Measurements from ENCODE around the gene PLCB1.

PLCB1 gene

DNA sequence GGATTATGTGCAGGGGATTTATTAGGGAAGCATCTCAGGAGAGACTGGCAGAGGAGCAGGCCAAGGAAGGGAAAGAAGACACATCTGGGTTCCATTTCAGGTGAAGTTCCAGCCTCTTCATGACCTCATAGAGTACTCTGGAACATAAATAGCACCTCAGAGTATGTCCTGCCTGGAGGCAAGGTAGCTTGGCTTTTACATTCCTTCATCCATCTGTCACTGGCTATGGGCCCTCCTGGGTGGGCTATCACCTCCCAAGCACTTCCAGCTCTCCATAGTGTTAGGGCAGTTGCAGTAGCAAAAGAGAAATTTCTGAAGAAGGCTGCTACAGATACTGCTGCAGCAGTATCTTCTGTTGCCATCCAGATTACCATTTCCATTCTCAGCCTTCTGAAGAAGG, 116.0 kb downstream of the PLCB1 start:
- DNase-seq, result no peak

DNA sequence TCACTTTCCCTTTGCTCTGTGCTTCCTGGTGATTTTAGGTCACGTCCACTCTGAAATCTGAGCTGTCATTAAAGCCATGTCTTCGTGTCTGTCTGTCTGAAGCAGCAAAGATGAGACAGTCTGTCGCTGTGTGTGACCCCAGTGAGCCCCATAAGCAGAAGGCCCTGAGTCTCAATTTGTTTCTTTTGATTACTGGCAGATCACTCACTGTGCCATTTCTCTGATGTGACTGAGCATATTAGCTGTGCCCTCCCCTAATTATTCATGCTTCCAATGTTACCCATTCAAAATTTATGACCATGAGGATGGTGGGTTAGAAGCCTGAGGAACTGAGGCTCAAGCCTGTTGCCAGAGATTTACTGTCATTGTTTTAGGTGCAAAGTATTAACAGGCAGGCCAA, 117.6 kb downstream of the PLCB1 start:
- DNase-seq, result no peak

DNA sequence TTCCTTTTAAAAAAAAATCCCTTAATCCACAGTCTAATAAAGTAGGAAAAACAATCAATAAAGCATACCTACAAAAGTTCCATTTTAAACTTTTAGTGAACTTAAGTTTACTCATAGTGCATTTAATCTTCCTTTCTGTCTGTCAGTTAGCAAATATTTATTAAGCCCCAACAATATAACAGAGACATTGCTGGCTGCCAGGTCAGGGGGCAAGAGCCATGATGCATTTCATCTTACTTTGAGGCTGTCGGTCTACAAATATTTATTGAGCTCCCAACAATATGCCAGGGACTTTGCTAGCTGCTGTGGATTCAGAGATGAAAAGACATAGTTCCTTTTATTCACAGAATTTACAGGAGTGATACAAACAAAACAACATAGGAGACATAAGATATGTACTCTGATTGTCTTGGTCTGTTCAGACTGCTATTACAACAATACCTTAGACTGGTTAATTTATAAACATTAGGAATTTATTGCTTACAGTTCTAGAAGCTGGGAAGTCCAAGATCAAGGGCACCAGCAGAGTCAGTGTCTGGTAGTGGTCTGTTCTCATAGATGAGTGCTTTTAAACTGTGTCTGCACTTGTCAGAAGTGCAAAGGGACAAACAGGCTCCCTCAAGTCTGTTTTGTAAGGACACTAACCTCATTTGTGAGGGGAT, 118.6 kb downstream of the PLCB1 start:
- no peak for DNase-seq

DNA sequence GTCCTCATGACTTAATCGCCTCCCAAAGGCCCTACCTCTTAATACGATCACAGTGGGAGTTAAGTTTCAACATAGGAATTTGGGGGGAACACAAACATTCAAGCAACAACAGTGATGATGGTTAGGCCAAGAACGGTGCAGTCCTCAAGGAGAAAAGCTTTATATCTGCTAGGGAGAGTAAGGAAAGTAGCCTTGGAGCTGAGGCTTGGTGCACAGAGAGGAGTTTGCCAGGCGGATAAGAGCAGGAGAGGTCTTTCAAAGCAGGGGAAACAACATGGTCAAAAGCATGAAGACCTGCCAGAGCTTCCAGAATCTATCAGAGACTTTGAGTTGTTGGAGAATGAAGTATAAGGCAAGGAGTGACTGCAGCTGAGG, 119.1 kb downstream of the PLCB1 start:
- DNase-seq, result no peak

DNA sequence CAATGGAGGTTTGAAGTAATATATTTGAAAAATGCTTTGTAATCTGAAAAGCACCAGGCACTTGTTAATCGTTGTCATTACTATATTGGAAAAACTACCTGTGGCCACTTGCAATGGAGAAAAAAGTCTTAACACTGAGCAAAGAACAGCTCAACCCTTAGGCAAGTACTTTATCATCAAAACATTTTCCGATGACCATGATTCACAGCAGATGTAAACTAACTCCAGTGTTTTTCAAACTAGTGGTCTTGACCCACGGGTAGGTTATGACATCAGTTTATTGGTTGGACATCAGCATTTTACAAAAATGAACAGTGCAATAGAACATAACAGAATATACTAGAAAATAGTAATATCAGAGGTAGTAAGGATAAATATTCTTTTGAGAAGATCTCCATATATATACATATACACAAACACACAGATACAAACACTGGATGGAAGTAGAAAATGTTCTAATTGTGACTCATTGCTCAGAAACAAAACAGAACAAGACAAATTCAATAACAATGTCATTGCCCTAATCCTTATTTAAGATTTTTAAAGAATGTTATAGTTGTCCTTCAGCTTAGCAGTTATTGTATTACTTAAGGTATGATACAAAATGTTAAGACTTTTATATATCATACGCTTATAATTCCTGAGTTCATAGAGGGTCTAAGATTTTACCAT, 123.0 kb downstream of the PLCB1 start:
- no peak for DNase-seq

DNA sequence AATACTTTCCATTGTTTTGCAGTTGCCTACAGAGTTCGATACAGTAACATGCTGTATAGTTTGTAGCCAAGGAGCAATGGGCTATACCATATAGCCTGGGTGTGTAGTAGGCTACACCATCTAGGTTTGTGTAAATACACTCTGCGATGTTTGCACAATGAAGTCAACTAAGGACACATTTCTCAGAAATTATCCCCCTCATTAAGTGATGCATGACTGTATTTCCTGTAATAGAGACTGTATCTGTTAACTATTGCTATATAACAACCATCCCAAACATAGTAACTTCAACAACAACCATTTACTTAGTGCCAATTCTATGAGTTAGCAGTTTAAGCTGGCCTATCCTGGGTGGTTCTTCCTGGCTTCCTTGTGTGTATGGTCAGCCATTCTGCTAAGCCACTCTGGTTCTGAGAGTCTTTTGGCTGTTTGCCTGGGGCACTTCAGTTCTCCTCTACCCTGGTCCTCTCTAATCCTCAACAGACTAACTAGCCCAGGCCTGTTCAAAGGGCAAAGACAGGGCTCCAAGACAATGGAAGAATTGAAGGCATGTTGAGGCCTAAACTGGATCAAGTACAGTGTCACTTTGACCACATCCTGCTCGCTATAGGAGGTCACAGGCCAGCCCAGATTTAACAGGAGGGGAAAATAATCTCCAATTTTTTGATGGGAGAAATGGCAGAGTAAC, 124.0 kb downstream of the PLCB1 start:
- DNase-seq, result no peak

DNA sequence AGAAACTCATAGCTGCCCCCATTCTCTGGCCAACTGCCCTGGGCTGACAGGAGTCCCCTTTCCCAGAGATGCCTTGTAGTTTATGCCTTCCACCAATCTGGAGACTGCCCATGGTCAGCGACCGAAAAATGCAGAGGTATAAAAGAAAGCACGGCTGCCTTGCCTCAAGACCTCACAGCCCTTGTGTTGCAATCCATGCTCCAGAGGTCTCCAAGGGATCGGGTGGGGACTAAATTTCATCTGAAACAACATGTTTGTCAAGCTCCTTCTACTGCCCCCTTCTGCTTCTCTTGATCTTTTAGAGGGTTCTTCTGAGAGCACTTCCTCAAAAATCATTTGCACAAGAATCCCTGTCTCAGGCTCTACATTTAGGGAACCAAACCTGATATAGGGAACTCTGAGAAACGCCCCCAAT, 128.8 kb downstream of the PLCB1 start:
- no peak for DNase-seq

DNA sequence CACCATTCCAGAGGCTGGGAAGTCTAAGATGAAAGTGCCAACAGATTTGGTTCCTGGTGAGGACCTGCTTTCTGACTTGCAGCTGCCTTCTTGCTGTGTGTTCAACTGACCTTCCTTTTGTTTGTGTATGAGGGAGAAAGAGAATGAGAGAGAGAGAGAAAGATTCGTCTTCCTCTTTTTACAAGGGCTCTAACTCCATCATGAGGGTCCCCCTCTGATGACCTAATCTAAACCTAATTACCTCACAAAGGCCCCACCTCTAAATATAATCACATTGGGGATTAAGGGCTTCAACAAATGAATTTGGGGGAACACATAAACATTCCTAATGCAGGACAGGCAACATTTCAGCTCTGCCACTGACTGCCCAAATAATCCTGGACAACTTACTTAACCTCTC, 130.7 kb downstream of the PLCB1 start:
- DNase-seq, result no peak

DNA sequence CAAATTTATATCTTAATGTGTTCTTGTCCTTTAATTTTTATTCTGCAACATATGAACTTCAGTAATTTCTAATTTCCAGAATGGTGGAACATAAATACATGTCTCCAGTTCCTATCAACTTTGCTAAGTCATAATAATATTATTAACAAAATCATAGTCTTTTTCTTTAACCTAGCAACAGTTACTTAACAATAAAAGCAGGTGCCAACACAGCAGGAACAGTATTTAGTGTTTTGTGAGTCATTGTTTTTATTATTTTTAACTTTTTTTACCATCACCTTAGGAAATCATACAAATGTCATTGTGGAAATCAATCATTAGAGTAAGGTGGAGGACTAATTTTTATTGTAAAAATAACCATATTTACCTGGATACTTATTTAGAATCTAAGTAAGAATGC, 133.5 kb downstream of the PLCB1 start:
- DNase-seq, result no peak

DNA sequence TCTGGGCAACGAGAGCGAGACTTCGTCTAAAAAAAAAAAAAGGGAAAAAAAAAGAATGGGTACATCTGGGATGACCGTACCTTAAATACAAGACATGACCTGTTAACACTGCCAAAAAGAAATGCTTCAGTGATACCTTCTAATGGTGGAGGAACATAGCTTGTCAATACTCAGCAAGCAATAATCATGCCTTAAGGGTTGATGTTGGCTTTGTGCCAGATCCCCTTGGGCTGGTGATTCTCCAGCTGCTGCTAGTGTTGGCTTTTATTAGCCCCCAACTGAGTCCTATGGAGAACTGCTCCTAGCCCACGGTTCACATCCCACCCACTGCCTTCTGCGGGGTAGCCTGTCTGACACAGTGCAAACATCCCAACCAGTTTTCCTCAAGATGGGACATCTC, 134.9 kb downstream of the PLCB1 start:
- DNase-seq, result no peak

DNA sequence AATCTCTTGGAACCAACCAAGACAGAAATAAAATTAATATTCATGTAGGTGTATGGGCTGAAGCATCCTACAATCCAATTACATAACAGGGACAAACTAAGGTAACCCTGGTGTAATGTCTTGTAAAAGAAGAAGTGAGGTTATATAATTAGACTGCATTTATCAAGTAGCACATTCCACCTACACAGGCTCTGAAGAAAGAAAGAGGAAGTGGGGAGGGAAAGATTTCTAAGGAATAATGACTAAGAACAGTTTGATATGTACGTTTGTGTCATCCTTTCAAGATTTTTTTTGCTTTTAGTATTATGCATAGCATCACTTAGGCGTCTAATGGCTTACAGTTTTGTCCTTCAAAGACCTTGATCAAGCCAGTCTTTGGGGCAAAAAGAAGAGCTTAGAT, 139.7 kb downstream of the PLCB1 start:
- no peak for DNase-seq

DNA sequence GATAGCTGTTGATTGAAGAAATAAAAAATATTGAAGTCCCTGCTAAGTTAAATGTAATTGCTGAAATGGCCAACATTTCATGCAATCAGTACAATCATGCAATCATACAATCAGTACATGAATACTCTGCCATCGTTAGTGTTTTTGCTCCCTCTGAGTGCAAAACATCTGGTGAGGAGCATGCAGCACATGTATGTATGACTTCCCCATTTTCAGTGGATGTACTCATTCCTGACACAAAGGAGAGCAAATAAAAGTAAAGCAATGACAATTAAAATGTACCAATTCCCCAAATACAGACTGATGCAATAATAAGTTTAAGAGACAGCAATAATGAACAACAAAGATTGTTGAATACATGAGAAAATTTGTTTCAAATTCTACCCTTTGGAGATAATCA, 140.7 kb downstream of the PLCB1 start:
- DNase-seq, result no peak

DNA sequence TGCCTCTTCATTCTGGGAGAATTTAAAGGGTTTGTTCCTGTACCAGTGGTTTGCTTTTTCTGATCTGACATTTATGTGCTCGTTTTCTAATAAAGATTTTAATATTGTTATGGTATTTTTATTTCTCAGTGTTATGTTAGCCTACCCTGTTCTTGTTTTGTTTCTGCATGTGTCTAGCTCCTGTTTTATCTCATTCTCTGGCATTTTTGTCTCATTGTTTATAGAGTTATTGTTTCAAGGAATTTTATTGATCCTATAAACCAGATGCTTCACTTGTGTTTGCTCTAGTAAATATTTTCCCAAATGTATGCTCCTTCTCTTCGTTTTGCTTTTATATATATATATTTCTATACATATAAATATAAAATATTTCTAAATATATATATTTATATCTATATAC, 152.8 kb downstream of the PLCB1 start:
- no peak for DNase-seq

DNA sequence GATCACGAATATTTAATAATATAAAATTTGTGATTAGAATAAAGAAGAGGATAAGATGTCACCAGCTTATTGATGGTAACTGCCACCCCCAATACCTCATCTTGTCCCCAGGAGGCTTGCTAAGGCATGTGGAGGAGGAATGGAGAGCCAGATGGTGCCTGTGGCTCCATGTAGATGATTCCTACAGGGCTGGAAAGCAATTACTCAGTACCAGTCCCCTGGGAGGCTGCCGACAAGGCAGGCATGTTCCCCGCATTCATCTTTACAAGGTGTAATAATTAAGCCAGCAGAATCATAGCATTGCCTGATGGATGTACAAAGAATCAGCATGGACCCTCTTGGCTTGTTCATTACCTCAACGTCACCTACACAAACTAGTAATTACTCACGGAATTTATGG, 155.3 kb downstream of the PLCB1 start:
- DNase-seq, result no peak

DNA sequence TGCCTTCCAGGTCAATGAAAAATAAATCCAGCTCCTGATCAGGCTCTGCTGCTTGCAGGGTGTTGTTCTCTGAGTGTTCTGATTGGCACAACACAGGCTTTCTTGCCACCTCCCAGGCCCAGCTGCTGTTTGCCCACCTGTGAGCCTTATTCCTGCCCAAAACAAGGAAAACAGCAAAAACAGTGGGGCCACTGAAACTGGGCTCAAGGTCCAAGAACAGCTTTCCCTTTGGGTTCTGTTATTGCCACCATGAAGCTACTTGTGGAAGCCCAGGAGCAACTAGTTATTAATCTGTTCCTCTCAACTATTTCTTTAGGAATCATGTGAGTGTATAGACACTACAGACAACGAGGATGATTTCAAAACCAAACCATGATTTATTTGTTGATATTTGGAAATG, 159.1 kb downstream of the PLCB1 start:
- DNase-seq, result no peak

DNA sequence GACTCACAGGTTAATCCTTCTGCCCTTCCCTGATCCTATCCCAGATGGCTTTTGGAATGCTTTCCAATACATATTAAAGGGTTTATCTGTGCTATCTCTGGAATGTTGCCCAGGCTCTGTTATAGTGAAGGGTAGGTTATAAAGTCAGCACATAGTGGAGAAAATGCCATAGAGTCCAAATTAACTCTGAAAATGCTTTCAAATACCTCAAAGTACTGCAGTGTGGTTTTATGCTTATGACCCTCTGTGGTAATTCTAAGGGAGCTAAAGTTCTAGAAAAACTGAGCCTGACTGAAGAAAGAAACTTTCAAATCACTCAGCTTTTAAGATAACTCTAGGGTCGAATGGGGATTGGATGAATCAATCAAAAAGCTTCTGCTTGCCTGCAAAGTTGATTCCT, 159.8 kb downstream of the PLCB1 start:
- no peak for DNase-seq

DNA sequence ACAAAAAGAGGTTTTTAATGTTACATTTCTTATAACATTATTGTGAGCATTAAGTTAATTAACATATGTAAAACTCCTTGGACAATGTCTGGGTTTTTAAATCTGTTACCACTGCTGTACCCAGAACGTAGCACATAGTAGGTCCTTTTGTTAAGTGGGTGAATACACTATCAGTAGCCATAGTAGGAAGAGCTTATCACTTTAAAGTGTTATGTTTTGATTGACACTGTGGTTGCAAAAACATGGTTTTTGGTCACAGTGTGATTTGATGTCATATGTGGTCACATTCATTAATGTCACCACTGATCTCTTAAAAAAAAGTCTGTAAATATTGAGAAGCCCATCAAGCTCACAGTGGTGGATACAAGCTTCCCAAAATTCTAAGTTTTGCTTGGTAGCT, 160.7 kb downstream of the PLCB1 start:
- peak in 1 of 2 donors; percentile 1 for DNase-seq

DNA sequence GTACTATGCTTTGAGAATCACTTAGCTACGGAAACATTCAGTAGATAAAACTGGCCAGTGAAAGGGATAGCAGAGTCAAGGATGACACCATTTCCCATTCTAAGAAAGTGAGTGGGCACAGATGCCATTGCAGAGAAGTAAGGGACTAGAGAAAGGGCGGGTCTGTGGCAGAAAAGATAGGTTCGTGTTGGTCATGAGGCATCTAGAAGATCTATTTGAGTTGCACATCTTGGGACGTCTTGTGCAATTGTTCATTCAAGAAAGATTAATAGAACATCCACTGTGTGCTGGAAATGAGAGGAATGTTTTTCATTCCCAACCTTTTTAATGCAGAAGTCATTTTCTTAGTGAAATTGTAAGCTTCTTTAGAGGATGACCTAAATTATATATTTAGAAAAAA, 161.7 kb downstream of the PLCB1 start:
- DNase-seq, result no peak

DNA sequence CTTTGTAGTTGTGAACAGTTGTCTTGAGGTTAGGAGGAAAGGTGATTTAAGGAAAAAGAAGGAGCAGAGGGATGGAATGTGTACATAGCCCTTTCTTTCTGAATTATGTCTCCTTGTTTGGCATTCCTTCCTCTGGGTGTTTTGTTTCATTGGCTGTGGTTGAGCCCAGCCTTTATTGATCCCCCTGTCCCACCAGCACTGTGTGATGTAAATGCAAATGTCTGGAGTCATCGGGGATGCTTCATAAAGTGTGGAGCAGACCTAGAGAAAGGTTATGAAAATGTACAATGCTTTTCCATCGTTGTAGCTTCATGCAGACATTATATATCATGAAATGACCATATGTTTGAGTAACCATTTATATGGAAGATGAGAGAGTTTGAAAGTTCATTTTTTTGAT, 164.5 kb downstream of the PLCB1 start:
- no peak for DNase-seq

DNA sequence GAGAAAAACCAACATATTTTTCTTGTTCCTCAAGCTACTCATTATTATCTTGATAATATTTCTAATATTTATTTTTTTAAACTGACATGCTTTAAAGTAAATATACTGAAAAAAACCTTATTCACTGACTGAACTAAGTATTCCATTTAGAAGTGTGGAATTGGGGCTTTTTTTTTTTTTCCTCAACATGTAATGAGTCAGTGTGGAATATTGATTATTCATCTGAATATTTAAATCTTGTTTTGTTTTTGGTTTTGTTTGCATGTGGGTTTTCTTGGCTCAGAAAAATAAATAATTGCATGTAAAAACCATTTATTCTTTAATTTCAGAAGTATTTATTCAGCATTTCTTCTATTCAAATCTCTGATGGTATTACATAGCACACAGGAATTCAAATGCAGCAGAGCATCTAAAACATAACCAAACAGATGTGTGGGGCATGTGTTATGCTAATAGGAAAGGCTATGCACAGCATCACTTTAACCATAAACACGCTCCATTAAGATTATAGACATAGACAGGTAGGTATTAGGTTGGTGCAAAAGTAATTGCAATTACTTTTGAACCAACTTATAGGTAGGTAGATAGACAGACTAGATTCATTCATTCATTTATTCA, 166.5 kb downstream of the PLCB1 start:
- no peak for DNase-seq

DNA sequence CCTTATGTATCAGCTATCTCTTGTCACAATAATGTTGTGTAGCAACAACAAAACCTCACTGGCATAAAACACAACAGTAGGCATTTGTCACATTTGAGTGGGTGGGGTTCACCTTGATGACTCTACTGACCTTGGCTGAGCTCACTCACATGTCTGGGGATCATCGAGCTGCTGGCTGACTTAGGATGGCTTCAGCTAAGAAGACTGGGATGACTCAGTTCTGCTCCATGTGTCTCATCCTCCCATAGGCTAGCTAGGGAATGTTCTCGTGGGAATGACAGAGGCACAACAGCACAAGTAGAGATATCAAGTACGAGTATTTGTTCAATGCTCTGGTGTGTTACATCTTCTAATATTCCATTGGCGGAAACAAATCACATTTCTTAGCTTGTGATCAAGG, 167.9 kb downstream of the PLCB1 start:
- no peak for DNase-seq

DNA sequence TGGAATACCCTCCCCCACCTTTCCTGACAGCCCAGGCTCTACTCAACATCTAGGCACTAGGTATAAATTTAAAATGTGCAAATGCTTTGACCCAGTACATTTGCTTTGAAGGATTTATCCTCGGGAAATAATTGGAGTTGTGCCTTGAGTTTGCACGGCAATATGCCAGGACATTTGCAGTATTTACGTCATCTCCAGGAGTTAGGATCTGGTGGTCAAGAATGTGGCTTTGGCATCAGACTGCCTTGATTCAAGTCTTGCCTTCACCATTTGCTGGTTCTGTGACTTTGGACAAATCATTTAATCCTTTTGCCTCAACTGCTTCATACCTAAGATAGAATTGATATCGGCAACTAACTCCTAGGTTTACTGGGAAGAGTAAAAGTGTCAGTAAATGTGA, 169.6 kb downstream of the PLCB1 start:
- no peak for DNase-seq

DNA sequence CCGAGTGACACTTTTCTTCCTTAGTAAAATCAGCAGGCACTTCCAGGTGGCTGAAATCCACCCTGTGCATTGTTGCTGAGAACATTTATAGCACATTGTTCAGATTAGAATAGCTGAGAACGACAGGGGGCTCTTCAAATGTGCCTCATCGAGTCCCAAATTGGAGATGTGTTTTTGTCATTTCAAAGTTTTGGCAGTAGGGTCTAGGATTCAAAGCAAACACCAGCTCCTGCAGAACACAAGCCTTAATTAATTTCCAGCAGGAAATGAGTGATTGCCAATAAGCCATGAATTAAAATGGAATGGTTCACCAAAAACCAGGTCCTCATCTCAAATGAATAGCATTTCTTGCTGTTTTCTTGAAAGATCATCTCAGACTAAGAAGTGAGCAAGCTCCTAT, 171.6 kb downstream of the PLCB1 start:
- no peak for DNase-seq

All from CD4-positive, alpha-beta T cell treated with Interferon alpha-2 for 1 hour (primary cell).